NOMO-1 (cell line): ENCODE data around the gene PGA5.
A peak's percentile ranks its signal among the peaks of the same experiment; 100 is the strongest.
"Not testable (repeated sequence)": the region's sequence is repeated elsewhere in the genome, so short reads cannot be mapped to it uniquely, and the experiment has no call there.

Experiments used
- DNase-seq, 2 experiments: peaks; one replicate each; lab custom pipeline; 2025; ENCODE audit not compliant: unreplicated experiment in 2 of 2; lab: John Stamatoyannopoulos, UW

Gene PGA5

DNA sequence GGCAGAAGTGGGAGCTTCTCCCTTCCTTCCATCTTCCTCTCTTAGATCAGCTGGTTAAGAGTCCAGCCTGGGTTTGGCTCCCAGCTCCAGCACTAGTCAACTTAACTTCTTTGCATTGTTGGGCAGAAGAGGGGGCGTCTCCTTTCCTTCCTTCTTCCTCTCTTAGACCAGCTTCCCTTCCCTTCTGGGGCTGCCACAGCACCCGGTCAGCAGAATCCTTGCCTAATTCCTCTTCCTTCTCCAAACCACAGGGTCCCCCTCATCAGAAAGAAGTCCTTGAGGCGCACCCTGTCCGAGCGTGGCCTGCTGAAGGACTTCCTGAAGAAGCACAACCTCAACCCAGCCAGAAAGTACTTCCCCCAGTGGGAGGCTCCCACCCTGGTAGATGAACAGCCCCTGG, 18.3 kb upstream of the PGA5 start:
- not testable (repeated sequence) for DNase-seq

- DNase-seq = not testable (repeated sequence)
These were observed 14.4 kb upstream of the PGA5 start for GRCh38 chr11:61226457-61227137.

DNA sequence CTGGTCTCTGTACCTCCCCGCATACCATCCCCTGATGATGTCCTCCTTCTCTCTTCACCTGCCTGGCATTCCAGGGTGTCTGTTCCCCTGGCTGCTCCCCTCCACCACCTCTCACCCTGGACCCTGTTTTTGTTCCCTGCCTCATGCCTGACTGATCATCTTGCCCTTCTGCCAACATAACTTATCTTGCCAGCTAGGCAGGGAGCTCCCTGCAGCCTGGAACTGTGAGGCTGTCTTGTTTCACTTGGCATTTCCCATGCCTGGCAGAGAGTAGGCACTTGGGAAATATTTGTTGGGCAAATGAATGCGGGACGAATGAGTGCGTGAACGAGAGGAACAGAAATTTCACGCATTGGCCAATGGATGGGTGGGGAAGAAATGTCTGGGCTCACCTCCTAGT, 11.5 kb upstream of the PGA5 start:
- not testable (repeated sequence) for DNase-seq

DNA sequence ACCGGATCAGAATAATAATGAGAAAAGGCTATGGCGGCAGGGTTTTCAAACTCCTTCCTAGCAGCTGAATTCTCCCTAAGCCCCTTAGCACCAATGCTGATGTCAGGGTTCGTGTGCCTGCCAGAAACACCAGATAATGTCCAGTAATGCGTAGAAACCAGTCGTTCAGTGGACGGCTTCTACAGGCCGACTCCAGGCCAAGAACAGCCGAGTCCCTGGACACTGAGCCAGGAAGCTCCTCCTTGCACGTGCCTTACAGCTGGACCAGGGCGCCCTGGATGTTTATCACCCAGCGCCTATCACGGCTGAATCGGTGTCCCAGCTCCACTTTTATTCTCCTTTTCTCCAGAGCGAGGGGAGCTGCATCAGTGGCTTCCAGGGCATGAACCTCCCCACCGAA, 9.9 kb upstream of the PGA5 start:
- DNase-seq = not testable (repeated sequence)

DNA sequence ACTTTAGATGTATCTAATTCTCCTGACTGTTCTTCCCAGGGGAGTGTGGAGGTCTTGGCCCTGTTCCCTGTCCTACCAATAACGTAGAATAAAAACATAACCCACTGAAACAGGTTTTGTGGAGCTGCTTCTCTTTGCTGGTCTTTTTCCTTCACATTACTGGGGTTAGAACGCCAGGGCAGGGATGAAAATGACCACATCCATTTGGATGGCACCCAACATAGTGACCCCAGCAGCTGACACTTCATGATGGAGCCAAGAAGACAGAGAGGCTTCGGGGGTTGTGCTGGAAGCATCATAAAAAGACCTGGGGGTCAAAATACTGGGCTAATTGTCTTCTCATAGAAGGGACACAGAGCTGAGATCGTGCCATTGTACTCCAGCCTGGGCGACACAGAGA, 9.4 kb upstream of the PGA5 start:
- DNase-seq = not testable (repeated sequence)

GRCh38 chr11:61232548-61233145, 8.3 kb upstream of the PGA5 start:
- DNase-seq = not testable (repeated sequence)

GRCh38 chr11:61237130-61237529, 3.8 kb upstream of the PGA5 start:
- DNase-seq = not testable (repeated sequence)

- DNase-seq = not testable (repeated sequence)
These were observed 687 bp upstream of the PGA5 start for GRCh38 chr11:61240288-61240687.

GRCh38 chr11:61241526-61241925, 551 bp downstream of the PGA5 start:
- not testable (repeated sequence) for DNase-seq

- not testable (repeated sequence) for DNase-seq
These were observed 4.4 kb downstream of the PGA5 start for GRCh38 chr11:61245284-61245964.

GRCh38 chr11:61248071-61248470, 7.1 kb downstream of the PGA5 start:
- not testable (repeated sequence) for DNase-seq

- not testable (repeated sequence) for DNase-seq
These were observed 8.2 kb downstream of the PGA5 start for GRCh38 chr11:61249201-61249600.

GRCh38 chr11:61250796-61251765, 10.1 kb downstream of the PGA5 start:
- not testable (repeated sequence) for DNase-seq

DNA sequence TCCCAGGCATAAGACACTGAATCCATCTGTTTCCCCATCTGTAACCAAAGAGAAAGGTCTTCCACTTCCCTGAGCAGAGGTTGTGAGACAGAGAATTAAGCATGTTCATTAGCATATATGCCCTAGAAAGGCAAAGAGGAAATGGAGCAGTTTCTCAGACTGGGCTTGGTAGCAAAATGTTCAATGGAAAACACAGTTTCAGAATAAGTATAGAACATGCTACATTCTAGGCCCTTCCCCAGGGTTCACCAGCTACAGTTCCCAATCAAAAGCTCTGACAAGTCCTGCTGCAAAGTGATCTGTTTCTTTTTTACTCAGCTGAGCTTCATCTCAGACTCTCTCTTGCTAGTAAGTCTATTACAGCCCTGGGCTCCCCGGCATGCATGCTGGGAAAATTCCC, 11.4 kb downstream of the PGA5 start:
- not testable (repeated sequence) for DNase-seq

DNA sequence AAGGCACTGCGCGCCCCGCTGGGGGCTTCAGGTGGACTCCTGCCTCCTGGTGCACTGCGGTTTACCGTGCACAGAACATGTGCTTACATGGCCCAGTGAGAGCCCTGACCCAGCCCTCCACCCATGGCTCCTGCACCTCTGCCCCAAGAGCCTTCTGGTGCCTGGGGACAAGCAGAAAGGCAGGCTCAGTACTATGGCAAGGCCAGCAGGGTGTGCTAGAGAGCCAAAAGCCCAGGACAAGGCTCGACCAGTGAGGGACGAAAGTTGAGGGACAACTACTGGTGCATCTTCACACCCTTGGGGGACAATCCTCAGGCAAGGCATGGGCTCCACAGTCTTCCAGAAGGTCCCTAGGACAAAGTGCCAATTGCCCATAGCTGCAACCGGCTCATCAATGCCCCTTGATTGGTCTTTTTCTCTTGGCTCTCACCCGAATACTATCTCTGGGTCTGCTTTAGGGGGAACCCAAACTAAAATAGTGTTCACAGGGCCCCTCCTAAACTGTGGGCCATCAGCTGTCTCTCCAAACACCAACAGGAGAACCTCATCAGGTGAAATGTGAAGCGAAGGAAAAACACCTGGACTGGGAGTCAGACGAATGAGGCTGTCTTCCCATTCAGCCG, 13.5 kb downstream of the PGA5 start:
- peak; percentile 25 to 64 for DNase-seq

- DNase-seq = no peak
These were observed 15.9 kb downstream of the PGA5 start for GRCh38 chr11:61256710-61257482.

GRCh38 chr11:61258546-61258945, 17.6 kb downstream of the PGA5 start:
- DNase-seq = no peak

DNA sequence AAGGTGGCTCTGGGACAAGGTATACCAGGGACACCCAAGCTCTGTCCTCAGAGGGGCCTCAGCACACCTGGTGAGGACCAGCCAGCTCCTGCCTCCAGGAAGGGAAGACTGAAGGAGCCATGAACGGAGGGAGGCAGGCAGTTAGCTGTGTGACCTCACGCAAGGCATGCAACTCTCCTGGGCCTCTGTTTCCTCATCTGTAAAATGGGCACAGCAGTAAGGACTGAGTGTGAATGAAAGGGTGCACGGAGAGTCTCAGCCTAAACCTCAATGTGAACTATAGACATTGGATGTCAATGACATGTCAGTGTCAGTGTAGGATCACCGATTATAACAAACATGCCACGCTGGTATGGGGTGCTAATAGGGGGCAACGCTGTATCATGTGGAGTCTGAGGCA, 18.4 kb downstream of the PGA5 start:
- no peak for DNase-seq

GRCh38 chr11:61264371-61264770, 23.4 kb downstream of the PGA5 start:
- no peak for DNase-seq

GRCh38 chr11:61264795-61265194, 23.8 kb downstream of the PGA5 start:
- DNase-seq = no peak
